Measurements from ENCODE around the gene CFAP54.
A peak's percentile ranks its signal among the peaks of the same experiment; 100 is the strongest.

- TF ChIP-seq CTCF (tag by site-specific recombination; IDR thresholded peaks at IDR 0.05) (no peak), TCF7L2 (IDR thresholded peaks at IDR 0.05; ENCODE audit: borderline replicate concordance, low read depth, low read length) (no peak), ZNF394 (tag by site-specific recombination; IDR thresholded peaks at IDR 0.05; ENCODE audit: borderline replicate concordance) (0 out of 2 replicates have a peak, but pooled peaks have one; percentile 44), ZNF830 (tag by site-specific recombination; IDR thresholded peaks at IDR 0.05; ENCODE audit: low read depth) (no peak), REST (tag by site-specific recombination; IDR thresholded peaks at IDR 0.05) (no peak), HOXA7 (CRISPR knock-in tag; IDR thresholded peaks at IDR 0.05; ENCODE audit: borderline replicate concordance) (no peak), ZNF785 (tag by site-specific recombination; IDR thresholded peaks at IDR 0.05) (0 out of 2 replicates have a peak, but pooled peaks have one; percentile 19), ZNF138 (tag by site-specific recombination; IDR thresholded peaks at IDR 0.05; ENCODE audit: borderline replicate concordance) (no peak), PBX3 (CRISPR knock-in tag; IDR thresholded peaks at IDR 0.05) (0 out of 2 replicates have a peak, but pooled peaks have one; percentile 38), ZNF423 (tag by site-specific recombination; IDR thresholded peaks at IDR 0.05) (no peak)
Measured at GRCh38 chr12:96906849-96907670, 417.7 kb downstream of the CFAP54 start, which contains the start of gene NEDD1.
